Measurements from ENCODE around the gene DLX6. TPM values are rescaled to one million over a fixed set of nuclear protein-coding genes. Genes with fewer than 3 reads are reported as not detected.

The DLX6 gene
- total and polyA plus RNA-seq, 4 donors: not detected

DNA sequence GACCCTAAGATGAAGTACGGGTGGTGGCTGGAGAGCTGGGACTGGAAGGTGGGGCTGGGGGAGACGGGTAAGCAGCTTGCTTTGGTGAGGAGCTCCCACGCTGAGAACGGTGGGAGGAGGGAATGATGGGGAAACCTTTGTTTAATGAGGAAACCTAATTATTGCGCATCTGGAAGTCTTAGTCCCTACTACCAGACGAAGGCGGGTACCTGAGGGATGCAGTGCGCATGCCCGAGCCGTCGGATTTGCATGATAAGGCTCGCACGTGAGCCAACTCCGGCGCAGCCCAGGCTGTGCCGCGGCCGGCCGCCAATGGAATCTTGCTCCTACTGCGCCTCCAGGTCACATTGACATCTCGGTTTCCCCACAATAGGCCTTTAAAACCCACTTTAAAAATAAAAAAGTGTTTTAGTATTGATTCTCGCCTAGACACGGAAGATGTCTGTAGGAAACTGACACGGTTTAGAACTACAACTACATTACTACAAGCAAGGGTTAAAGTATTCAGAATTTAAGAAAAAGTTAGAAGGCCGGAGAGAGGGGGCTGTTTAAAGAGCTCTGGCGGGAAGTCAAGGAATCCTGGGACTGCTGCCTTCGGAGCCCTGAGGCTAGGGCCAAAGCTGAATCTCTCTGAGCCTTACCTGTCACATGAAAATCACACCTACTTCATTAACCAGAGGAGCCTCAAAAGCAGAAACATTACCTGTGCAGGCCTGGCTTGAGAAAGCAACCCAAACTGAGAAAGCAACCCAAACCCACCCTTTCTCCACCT lies 12.1 kb upstream of the DLX6 start:
- H3K4me3 ChIP-seq: no peak overlapping the region
- H3K36me3 ChIP-seq (ENCODE audit: control insufficient read depth in 4 of 4, insufficient read depth in 4 of 4, low read length in 4 of 4): no peaks in the 10 kb centered on the region
- DNase-seq (peak in 1 of 3 donors; percentile 33), ATAC-seq (ENCODE audit: insufficient read depth, low FRiP score) (no peak)
- WGBS, 2 donors: 10% methylated on average over 27 of the region's 27 CpGs
- no peak overlapping the region for H3K27ac ChIP-seq (ENCODE audit: low read depth in 1 of 2, low read length in 1 of 2)
- TF ChIP-seq, protein P1, sequence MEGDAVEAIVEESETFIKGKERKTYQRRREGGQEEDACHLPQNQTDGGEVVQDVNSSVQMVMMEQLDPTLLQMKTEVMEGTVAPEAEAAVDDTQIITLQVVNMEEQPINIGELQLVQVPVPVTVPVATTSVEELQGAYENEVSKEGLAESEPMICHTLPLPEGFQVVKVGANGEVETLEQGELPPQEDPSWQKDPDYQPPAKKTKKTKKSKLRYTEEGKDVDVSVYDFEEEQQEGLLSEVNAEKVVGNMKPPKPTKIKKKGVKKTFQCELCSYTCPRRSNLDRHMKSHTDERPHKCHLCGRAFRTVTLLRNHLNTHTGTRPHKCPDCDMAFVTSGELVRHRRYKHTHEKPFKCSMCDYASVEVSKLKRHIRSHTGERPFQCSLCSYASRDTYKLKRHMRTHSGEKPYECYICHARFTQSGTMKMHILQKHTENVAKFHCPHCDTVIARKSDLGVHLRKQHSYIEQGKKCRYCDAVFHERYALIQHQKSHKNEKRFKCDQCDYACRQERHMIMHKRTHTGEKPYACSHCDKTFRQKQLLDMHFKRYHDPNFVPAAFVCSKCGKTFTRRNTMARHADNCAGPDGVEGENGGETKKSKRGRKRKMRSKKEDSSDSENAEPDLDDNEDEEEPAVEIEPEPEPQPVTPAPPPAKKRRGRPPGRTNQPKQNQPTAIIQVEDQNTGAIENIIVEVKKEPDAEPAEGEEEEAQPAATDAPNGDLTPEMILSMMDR (IDR thresholded peaks at IDR 0.05; ENCODE audit: control extremely low read depth, extremely low read depth): no peak
- H3K9ac ChIP-seq (ENCODE audit: insufficient read depth in 1 of 2, low read length in 2 of 2): no peak overlapping the region
- peaks cover 16 to 100% (median 93%) of the 10 kb centered on the region in 3 donors for H3K27me3 ChIP-seq (ENCODE audit: control insufficient read depth in 3 of 3, insufficient read depth in 3 of 3, low read length in 2 of 3)
- H3K9me3 ChIP-seq (ENCODE audit: control insufficient read depth in 4 of 4, insufficient read depth in 3 of 4, low read length in 3 of 4): peaks cover 0 to 24% (median 0%) of the 10 kb centered on the region in 4 donors
- H3K4me1 ChIP-seq (ENCODE audit: control insufficient read depth in 5 of 5, insufficient read depth in 5 of 5, low read length in 5 of 5): peaks cover 0 to 4% (median 0%) of the 10 kb centered on the region in 5 donors

DNA sequence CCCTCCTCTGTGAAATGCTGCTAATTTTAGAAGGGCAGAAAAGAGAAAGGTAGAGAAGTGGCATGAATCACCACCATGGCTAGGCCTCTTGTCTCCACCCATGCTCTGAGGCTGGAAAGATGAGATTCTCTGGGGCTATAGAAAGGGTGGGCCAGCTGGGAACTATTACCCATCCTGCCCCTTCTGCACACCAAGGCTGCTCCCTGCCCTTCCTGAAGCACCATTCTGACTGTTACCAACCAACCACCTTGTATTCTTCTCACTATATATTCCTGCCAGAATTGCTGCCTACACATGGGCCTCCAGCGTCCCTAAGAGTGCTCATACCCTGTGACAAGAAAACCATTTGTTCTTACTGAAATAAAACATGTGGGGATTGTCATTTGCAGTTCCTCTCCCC lies 11.4 kb upstream of the DLX6 start:
- TF ChIP-seq, protein P1 (IDR thresholded peaks at IDR 0.05; ENCODE audit: control extremely low read depth, extremely low read depth): no peak
- no peak for ATAC-seq (ENCODE audit: insufficient read depth, low FRiP score)
- peaks cover 23 to 100% (median 93%) of the 10 kb centered on the region in 3 donors for H3K27me3 ChIP-seq (ENCODE audit: control insufficient read depth in 3 of 3, insufficient read depth in 3 of 3, low read length in 2 of 3)

DNA sequence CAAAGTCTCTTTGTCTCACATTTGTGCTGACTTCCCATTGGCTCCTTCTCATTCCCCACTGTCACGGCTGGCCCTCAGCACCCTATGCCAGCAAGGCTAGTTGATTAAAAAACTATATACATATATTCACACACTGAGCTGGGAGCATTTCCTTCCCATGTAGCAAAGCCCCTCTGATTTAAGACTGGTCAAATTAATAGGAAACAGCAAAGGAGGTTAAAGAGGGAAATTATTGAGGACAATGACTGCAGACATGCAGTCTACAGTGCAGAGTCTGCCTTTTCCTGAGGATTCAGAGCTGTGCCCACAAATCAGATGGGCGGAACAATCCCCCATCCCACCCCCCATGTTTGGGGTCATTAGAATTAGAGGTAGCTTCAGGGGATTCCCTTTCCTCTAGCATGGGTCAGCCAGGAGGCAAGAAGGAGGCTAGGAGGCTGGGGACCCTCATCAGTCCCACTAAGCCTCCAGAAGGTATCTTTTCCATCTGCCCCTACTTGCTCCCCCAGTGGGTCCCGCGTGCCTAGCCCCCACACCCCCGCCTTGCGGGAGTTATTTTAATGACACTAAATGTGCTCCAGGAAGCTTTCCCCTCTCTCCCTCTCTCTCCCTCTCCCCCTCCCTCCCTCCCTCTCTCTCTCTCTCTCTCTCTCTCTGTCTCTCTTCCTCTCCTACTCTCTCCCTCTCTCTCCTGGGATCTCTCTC lies 9.8 kb upstream of the DLX6 start:
- Histone ChIP-seq H3K27me3 (ENCODE audit: control insufficient read depth in 3 of 3, insufficient read depth in 3 of 3, low read length in 2 of 3) (peaks cover 26 to 100% (median 93%) of the 10 kb centered on the region in 3 donors), H3K9ac (ENCODE audit: insufficient read depth in 1 of 2, low read length in 2 of 2) (no peak overlapping the region), H3K4me1 (ENCODE audit: control insufficient read depth in 5 of 5, insufficient read depth in 5 of 5, low read length in 5 of 5) (peaks cover 0 to 4% (median 0%) of the 10 kb centered on the region in 5 donors), H3K9me3 (ENCODE audit: control insufficient read depth in 4 of 4, insufficient read depth in 3 of 4, low read length in 3 of 4) (peaks cover 0 to 23% (median 0%) of the 10 kb centered on the region in 4 donors), H3K36me3 (ENCODE audit: control insufficient read depth in 4 of 4, insufficient read depth in 4 of 4, low read length in 4 of 4) (no peaks in the 10 kb centered on the region), H3K27ac (ENCODE audit: low read depth in 1 of 2, low read length in 1 of 2) (no peak overlapping the region), H3K4me3 (no peak overlapping the region)
- 5 to 8% methylated on average over 6 of the region's 6 CpGs for WGBS, 2 donors
- ATAC-seq (ENCODE audit: insufficient read depth, low FRiP score): no peak
- DNase-seq: no peak
- TF ChIP-seq, protein P1 (IDR thresholded peaks at IDR 0.05; ENCODE audit: control extremely low read depth, extremely low read depth): no peak

More for the DNA sequence above, 11.4 kb upstream of the DLX6 start:
- H3K27ac ChIP-seq (ENCODE audit: low read depth in 1 of 2, low read length in 1 of 2): no peak overlapping the region
- no peak overlapping the region for H3K4me3 ChIP-seq
- peaks cover 0 to 26% (median 0%) of the 10 kb centered on the region in 4 donors for H3K9me3 ChIP-seq (ENCODE audit: control insufficient read depth in 4 of 4, insufficient read depth in 3 of 4, low read length in 3 of 4)
- no peaks in the 10 kb centered on the region for H3K36me3 ChIP-seq (ENCODE audit: control insufficient read depth in 4 of 4, insufficient read depth in 4 of 4, low read length in 4 of 4)
- H3K4me1 ChIP-seq (ENCODE audit: control insufficient read depth in 5 of 5, insufficient read depth in 5 of 5, low read length in 5 of 5): peaks cover 0 to 4% (median 0%) of the 10 kb centered on the region in 5 donors
- WGBS, 2 donors: 30 to 31% methylated on average over 1 of the region's 1 CpG
- DNase-seq: no peak
- H3K9ac ChIP-seq (ENCODE audit: insufficient read depth in 1 of 2, low read length in 2 of 2): no peak overlapping the region

Measured in lung (tissue), 12 donors.